GM12892 (cell line): ENCODE results near the gene MS4A4E.
"Not testable (repeated sequence)": the region's sequence is repeated elsewhere in the genome, so short reads cannot be mapped to it uniquely, and the experiment has no call there.

Experiments used
- DNase-seq: peaks from one replicate; pipeline ENCODE4 v3.0.0; 2011; ENCODE audit not compliant: insufficient read length
- FAIRE-seq: peaks from 2 replicates; lab custom pipeline; 2011; peaks lifted over from hg19 to GRCh38; lab: Jason Lieb, UNC
- POLR2A ChIP-seq: IDR thresholded peaks from 2 replicates; pipeline ENCODE4 v1.6.1; 2011; ENCODE audit warnings: low read depth, low read length, control low read depth
- POLR2AphosphoS5 ChIP-seq: IDR thresholded peaks from 2 replicates; pipeline ENCODE4 v1.6.1; 2011; ENCODE audit warnings: low read depth, low read length, control low read depth
- TAF1 ChIP-seq: IDR thresholded peaks from 2 replicates; pipeline ENCODE4 v1.6.1; 2011; ENCODE audit warnings: low read depth, mild to moderate bottlenecking, control low read depth, low read length, borderline replicate concordance

Gene MS4A4E

DNA sequence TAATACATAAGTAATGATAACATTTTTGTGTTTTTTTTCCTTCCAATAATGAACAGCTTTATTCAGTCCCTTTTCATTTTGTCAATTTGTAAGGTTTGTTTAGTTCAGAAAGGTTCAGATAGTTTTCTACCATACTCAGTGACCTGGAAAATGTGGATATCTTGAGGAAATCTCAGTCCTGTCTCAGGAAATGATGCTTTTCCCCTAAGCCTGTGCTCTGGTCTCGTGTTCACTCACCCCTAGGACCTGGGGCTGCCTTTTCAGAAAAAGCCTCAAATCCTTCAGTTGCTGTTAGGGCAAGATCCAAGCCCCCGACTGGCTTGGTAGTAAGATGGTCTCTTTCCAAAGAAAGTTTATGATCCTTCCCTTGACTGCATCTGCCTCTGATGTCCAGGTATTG lies 81.8 kb downstream of the MS4A4E start:
- DNase-seq (no peak), FAIRE-seq (no peak)
- TF ChIP-seq POLR2A, result no peak
- TF ChIP-seq TAF1, result no peak
- TF ChIP-seq POLR2AphosphoS5, result no peak

- FAIRE-seq (no peak), DNase-seq (no peak)
- TF ChIP-seq TAF1 (no peak), POLR2A (no peak), POLR2AphosphoS5 (no peak)
These were observed 83.1 kb downstream of the MS4A4E start for GRCh38 chr11:60159868-60160267.

DNA sequence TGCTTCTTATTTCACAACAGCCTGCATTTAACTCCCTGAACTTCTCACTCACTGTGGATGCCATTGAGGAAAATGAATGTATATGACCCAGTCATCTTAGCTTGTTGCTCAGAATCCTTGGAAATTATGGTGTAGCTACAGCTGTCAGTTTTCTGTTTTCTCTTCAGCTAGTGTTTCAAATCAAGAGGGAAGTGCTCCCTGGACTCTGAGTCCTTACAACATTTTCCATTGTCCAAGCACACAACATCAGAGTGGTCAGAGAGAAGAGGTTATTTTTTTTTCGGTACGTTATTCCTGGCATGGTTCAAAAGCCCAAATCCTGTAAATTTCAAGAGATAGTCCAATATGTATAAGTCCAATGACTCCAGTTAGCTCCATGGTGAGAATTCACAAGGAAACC lies 83.7 kb downstream of the MS4A4E start:
- DNase-seq (no peak), FAIRE-seq (no peak)
- TF ChIP-seq POLR2AphosphoS5 (no peak), POLR2A (no peak), TAF1 (no peak)

- no peak for TF ChIP-seq POLR2A
- no peak for TF ChIP-seq TAF1
- TF ChIP-seq POLR2AphosphoS5, result no peak
- no peak for FAIRE-seq
These were observed 84.3 kb downstream of the MS4A4E start for GRCh38 chr11:60158636-60159035.

DNA sequence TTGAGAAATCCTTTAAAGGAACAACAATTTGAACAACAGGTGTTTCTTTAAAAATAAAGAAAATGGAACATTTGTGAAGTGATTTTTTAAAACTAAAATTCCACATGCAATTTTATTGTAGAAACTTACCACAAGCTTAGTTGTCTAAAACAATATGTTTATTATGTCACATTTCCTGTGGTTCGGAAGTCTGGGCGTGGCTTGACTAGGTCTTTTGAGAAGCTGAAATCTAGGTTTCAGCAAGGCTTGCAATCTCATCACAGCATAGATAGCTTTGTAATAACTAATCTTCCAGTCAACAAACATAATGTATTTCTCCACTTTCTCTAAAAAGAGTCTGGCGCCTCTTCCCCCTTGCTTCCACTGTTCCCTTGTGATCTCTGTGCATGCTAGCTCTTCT lies 87.0 kb downstream of the MS4A4E start:
- DNase-seq (no peak), FAIRE-seq (no peak)
- TF ChIP-seq POLR2A (no peak), POLR2AphosphoS5 (no peak), TAF1 (no peak)

More at GRCh38 chr11:60158636-60159035, 84.3 kb downstream of the MS4A4E start:
- DNase-seq, result no peak

- DNase-seq, FAIRE-seq: not testable (repeated sequence)
These were observed 90.2 kb downstream of the MS4A4E start for GRCh38 chr11:60152727-60153126.

GRCh38 chr11:60150279-60150678 lies 92.7 kb downstream of the MS4A4E start:
- DNase-seq, result no peak
- FAIRE-seq, result no peak
- TF ChIP-seq TAF1 (no peak), POLR2AphosphoS5 (no peak), POLR2A (no peak)
